K562 (cell line): ENCODE measurements around the gene CCT7. TPM values are rescaled to one million over a fixed set of nuclear protein-coding genes. Genes with fewer than 3 reads are reported as not detected.

Source experiments
- ATAC-seq: fragments of 200-7000 bp; cut with Tn5 transposase; 3 replicates; pipeline ENCODE4 v1.9.1; 2020; ENCODE audit warnings: moderate library complexity
- BruUV-seq: library from RNA; stranded (reverse); fragments of 400-500 nt; replicated peaks from 2 replicates; lab custom pipeline; 2021; lab: Mats Ljungman, UMichigan
- CTCF ChIA-PET: fragments of 300-600 bp; formaldehyde crosslinking; extraction: SDS; loops from one replicate; lab custom pipeline; 2021; ENCODE audit warnings: low intra/inter-chr PET ratio; lab: Yijun Ruan, JAX
- POLR2A ChIA-PET: fragments of 300-600, 350-650 bp; sonication (Branson Sonifier 250); formaldehyde crosslinking; extraction: SDS; loops from one replicate; lab custom pipeline; 2021; ENCODE audit warnings: antibody characterized with exemption, inconsistent platforms; lab: Yijun Ruan, JAX
- DNase-seq, 4 experiments: peaks; one replicate each; pipeline versions ENCODE4 v3.0.0 to v3.0.0-alpha.2; 2011 to 2018; ENCODE audit warnings: low spot score in 3 of 4, mixed read lengths in 3 of 4; ENCODE audit errors: extremely low read depth in 1 of 4
- FAIRE-seq: peaks from 2 replicates; lab custom pipeline; 2011; peaks lifted over from hg19 to GRCh38; lab: Jason Lieb, UNC
- H2AFZ ChIP-seq: 2 replicates; pipeline ENCODE4 v1.6.0; 2011; ENCODE audit warnings: low read depth, low read length, control low read depth, inconsistent platforms
- H3K27ac ChIP-seq: fragments of 200-600 bp; 3 replicates; pipeline ENCODE4 v1.8.0; 2011; ENCODE audit warnings: low read depth, mild to moderate bottlenecking, control low read depth, inconsistent platforms, low read length, moderate library complexity, mixed read lengths; ENCODE audit errors: extremely low read depth
- H3K27me3 ChIP-seq, 2 experiments: fragments of 300-600 bp in 1 of 2; 2 replicates in 1 of 2; 3 replicates in 1 of 2; pipeline versions ENCODE4 v1.6.0 to v1.8.0; 2011; ENCODE audit warnings: inconsistent platforms in 2 of 2, low read length in 2 of 2, mild to moderate bottlenecking in 1 of 2, mixed read lengths in 1 of 2, moderate library complexity in 1 of 2; ENCODE audit not compliant: control insufficient read depth in 2 of 2, insufficient read depth in 2 of 2
- H3K36me3 ChIP-seq: fragments of 300-600 bp; 3 replicates; pipeline ENCODE4 v1.8.0; 2011; ENCODE audit warnings: mild to moderate bottlenecking, low read length, inconsistent platforms; ENCODE audit not compliant: control insufficient read depth, insufficient read depth
- H3K4me1 ChIP-seq, 2 experiments: fragments of 200-600 bp in 1 of 2; replicated peaks in 1 of 2; 2 replicates in 1 of 2; 3 replicates in 1 of 2; pipeline versions ENCODE4 v1.5.1 to v1.8.0; 2011; ENCODE audit warnings: inconsistent platforms in 2 of 2, low read length in 2 of 2, mild to moderate bottlenecking in 1 of 2, mixed read lengths in 1 of 2, moderate library complexity in 1 of 2; ENCODE audit not compliant: control insufficient read depth in 2 of 2, insufficient read depth in 2 of 2
- H3K4me2 ChIP-seq: 2 replicates; pipeline ENCODE4 v1.6.1; 2011; ENCODE audit warnings: low read length, control low read depth, inconsistent platforms, mixed read lengths; ENCODE audit not compliant: insufficient read depth
- H3K4me3 ChIP-seq: fragments of 200-600 bp; sonication (generic), shearing (Covaris generic); 2 replicates; pipeline ENCODE4 v1.5.1; 2016; ENCODE audit warnings: control low read depth, inconsistent platforms
- H3K79me2 ChIP-seq: fragments of 200-600 bp; 3 replicates; pipeline ENCODE4 v1.8.0; 2011; ENCODE audit warnings: low read length, inconsistent platforms; ENCODE audit not compliant: control insufficient read depth, insufficient read depth
- H3K9ac ChIP-seq, 2 experiments: 2 replicates each; pipeline versions ENCODE4 v1.6.0 to v1.6.1; 2011; ENCODE audit warnings: low read depth in 2 of 2, low read length in 2 of 2, control low read depth in 1 of 2, inconsistent platforms in 1 of 2, mild to moderate bottlenecking in 1 of 2, mixed read lengths in 1 of 2; ENCODE audit not compliant: insufficient read depth in 1 of 2
- H3K9me1 ChIP-seq: one replicate; pipeline ENCODE4 v1.6.0; 2011; ENCODE audit warnings: inconsistent platforms, mild to moderate bottlenecking, low read length, moderate library complexity; ENCODE audit not compliant: control insufficient read depth, insufficient read depth
- H3K9me3 ChIP-seq: replicated peaks from 2 replicates; pipeline ENCODE4 v1.5.1; 2011; ENCODE audit warnings: low read depth, low read length, inconsistent platforms; ENCODE audit not compliant: control insufficient read depth, insufficient read depth
- H4K20me1 ChIP-seq: replicated peaks from 2 replicates; pipeline ENCODE4 v1.6.1; 2011; ENCODE audit warnings: low read length, inconsistent platforms, mixed read lengths; ENCODE audit not compliant: control insufficient read depth, insufficient read depth
- CAMTA2 ChIP-seq: fragments of 250-450 bp; sonication (Bioruptor Pico); conservative IDR thresholded peaks from 2 replicates; pipeline ENCODE4 v1.5.1; 2022
- FOXK1 ChIP-seq: sonication (generic); formaldehyde crosslinking; IDR thresholded peaks from 2 replicates; pipeline ENCODE4 v1.8.0; 2022; ENCODE audit warnings: missing genetic modification reagents, mild to moderate bottlenecking, borderline replicate concordance
- GTF2E2 ChIP-seq: fragments of 200-800 bp; sonication (Bioruptor generic); IDR thresholded peaks from 2 replicates; pipeline ENCODE4 v1.6.1; 2016; ENCODE audit warnings: missing genetic modification characterization, missing compliant biosample characterization
- NFIX ChIP-seq: fragments of 250-450 bp; sonication (Bioruptor Pico); IDR thresholded peaks from 2 replicates; pipeline ENCODE4 v1.4.0; 2020; ENCODE audit warnings: low read depth, mild to moderate bottlenecking, moderate library complexity
- POLR2G ChIP-seq: fragments of 200-400 bp; formaldehyde crosslinking; IDR thresholded peaks from 2 replicates; pipeline ENCODE4 v1.6.1; 2017; ENCODE audit warnings: low read depth, mild to moderate bottlenecking, antibody characterized with exemption, low read length, moderate library complexity
- POLR3A ChIP-seq: IDR thresholded peaks from 2 replicates; pipeline ENCODE4 v1.6.1; 2011; ENCODE audit warnings: borderline replicate concordance, mild to moderate bottlenecking, moderate library complexity; ENCODE audit not compliant: insufficient read length, insufficient read depth; ENCODE audit errors: extremely low read depth
- PTTG1 ChIP-seq: fragments of 450-650 bp; IDR thresholded peaks from 2 replicates; pipeline ENCODE4 v1.6.1; 2016; ENCODE audit warnings: low read depth, mild to moderate bottlenecking, missing genetic modification characterization, missing compliant biosample characterization
- SAFB2 ChIP-seq: fragments of 200-400 bp; formaldehyde crosslinking; IDR thresholded peaks from 2 replicates; pipeline ENCODE4 v1.6.1; 2018; ENCODE audit warnings: borderline replicate concordance, low read length, low read depth, moderate library complexity; ENCODE audit not compliant: severe bottlenecking
- SNRNP70 ChIP-seq: fragments of 200-400 bp; formaldehyde crosslinking; optimal IDR thresholded peaks from 2 replicates; pipeline ENCODE3; 2017; ENCODE audit warnings: low read depth, low read length
- ZFP1 ChIP-seq: fragments of 450-650 bp; formaldehyde crosslinking; IDR thresholded peaks from 2 replicates; pipeline ENCODE4 v1.4.0; 2020; ENCODE audit warnings: mild to moderate bottlenecking, mixed read lengths
- ZNF717 ChIP-seq: fragments of 250-450 bp; sonication (Bioruptor Pico); IDR thresholded peaks from 2 replicates; pipeline ENCODE4 v1.5.0; 2021
- ZSCAN29 ChIP-seq: fragments of 450-650 bp; IDR thresholded peaks from 2 replicates; pipeline ENCODE4 v1.6.1; 2017
- WGBS: fragments of 100-300 bp; shearing (Covaris generic); methylation state at CpG from one replicate; pipeline ENCODE4 v1.1.6; 2016; ENCODE audit warnings: low coverage, mixed read lengths; ENCODE audit not compliant: insufficient coverage; ENCODE audit errors: missing lambda C conversion rate; 5-methylcytosine and 5-hydroxymethylcytosine counted together
- in situ Hi-C: fragments of 300-500 bp; cut with MboI; formaldehyde crosslinking; loops from 4 replicates; pipeline ENCODE4 v1.15.0; 2018; ENCODE audit warnings: inconsistent platforms, mixed read lengths
- intact Hi-C: fragments of 100-400 bp; cut with micrococcal nuclease; formaldehyde crosslinking; loops from 2 replicates; pipeline ENCODE4 v1.14.2; 2022
- polyA plus RNA-seq, 8 experiments: library from polyadenylated mRNA; depleted of rRNA in 4 of 8; stranded (reverse) in 5 of 8; unstranded in 3 of 8; fragments of >200 nt; fragmentation: Nextera tagmentation in 2 of 8; fragmentation: Illumina TruSeq in 1 of 8; extraction: Ambion mirVana in 2 of 8; extraction: Trizol in 1 of 8; gene quantifications; 2 replicates each; pipeline versions ENCODE4 v1.2.1 to v1.2.3, GENCODE V29; 2011 to 2014; ENCODE audit warnings: inconsistent platforms in 1 of 8, missing spikeins in 1 of 8
- total RNA-seq, 7 experiments: library from RNA; depleted of rRNA in 6 of 7; stranded (reverse); fragments of >200 nt in 6 of 7; fragmentation: Illumina TruSeq in 2 of 7; extraction: Trizol in 2 of 7; gene quantifications; 2 replicates each; pipeline versions ENCODE4 v1.2.1 to v1.2.3, GENCODE V29; 2011 to 2021; ENCODE audit warnings: low replicate concordance in 1 of 7
- TF ChIP-seq, protein P1 (sequence below): fragments of 450-650 bp; IDR thresholded peaks from 2 replicates; pipeline ENCODE4 v1.6.1; 2017; ENCODE audit warnings: mild to moderate bottlenecking, moderate library complexity
- TF ChIP-seq, protein P2 (sequence below): sonication (generic); formaldehyde crosslinking; IDR thresholded peaks from 2 replicates; pipeline ENCODE4 v1.9.0; 2022; ENCODE audit warnings: mild to moderate bottlenecking, missing genetic modification reagents
- TF ChIP-seq, protein P3 (sequence below): sonication (generic); formaldehyde crosslinking; IDR thresholded peaks from 2 replicates; pipeline ENCODE4 v1.8.1; 2023; ENCODE audit warnings: mild to moderate bottlenecking, missing genetic modification reagents, moderate library complexity
- TF ChIP-seq, protein P4 (sequence below): sonication (generic); formaldehyde crosslinking; IDR thresholded peaks from 2 replicates; pipeline ENCODE4 v1.8.1; 2022; ENCODE audit warnings: missing genetic modification reagents

CCT7 gene
- total and polyA plus RNA-seq, 9 of the 15 experiments (the other 6 are each of a cell fraction or from before 2014, with no cell fraction given): 326 to 856 (median 638) TPM

DNA sequence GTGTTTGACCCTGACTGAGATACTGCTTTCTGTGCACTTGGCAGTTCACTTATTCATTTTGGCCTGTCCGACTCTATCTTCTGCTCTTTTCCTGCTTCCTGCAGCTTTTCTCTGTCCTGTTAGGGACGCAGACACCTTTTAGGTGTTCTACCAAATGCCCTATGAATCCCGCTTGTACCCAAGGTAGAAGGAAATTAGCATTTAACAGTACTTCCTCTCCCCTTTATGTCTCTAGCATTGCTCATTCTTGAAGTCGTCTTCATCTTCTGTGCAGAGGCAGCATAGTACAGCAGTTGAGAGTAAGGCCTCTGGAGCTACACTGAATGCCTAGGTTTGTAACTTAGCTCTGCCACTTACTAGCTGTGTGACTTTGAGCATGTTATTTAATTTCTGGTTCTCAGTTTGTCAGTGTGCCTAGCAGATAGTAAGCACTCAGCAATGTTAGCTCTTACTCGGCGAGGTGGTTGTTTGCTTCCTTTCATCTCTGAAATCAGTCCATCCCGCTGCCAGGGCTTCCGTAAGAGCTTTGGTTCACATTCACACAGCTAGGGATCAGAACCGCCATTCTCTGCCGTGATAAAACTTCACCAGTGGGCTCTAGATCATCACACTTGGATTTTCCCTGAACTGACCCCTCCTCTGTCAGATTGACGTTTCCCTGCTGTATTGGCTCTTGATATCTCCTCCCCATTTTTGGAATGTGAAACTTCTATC lies 1.4 kb downstream of the CCT7 start (continued):
- no peak for TF ChIP-seq POLR3A

DNA sequence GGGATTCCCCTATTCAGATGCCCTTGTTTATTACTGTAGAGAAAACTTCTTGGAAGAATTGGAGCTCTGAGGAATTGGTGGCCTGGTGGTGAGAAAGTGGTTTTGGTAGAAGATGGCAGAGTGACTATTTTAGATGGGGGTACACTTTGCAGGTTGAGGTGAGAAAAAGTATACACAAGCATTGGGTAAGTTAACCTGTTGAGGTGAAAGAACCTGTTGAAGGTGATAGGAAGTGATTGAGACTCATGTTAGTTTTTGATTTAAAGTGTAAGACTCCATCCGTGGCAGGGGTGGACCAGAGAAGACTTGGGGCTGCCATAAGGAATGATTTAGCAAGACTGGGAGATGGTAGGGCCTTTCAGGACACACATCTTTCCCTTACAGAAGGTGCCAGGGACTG lies 3.1 kb downstream of the CCT7 start:
- Histone ChIP-seq H2AFZ (no peak overlapping the region), H3K27me3 (no peaks in the 10 kb centered on the region), H3K9me1 (peaks cover 11% of the 10 kb centered on the region), H3K79me2 (peaks cover 86% of the 10 kb centered on the region), H3K27ac (no peak overlapping the region), H3K4me1 (peaks cover 15 to 16% of the 10 kb centered on the region in 2 experiments; a peak in 3 of 5 replicates), H3K36me3 (peaks cover 68% of the 10 kb centered on the region), H3K4me2 (no peak overlapping the region), H3K9ac (no peak overlapping the region), H4K20me1 (peaks cover 45% of the 10 kb centered on the region), H3K4me3 (no peak overlapping the region), H3K9me3 (no peaks in the 10 kb centered on the region)
- ATAC-seq (no peak), FAIRE-seq (no peak), DNase-seq (no peak)
- POLR2A ChIA-PET: interaction anchor here (0.6 to 6.3 kb wide), 7 partner anchors 8 to 580 kb away, joined by 3 to 43 read pairs (median 5); no protein-coding TSS in a partner anchor
- no TSS peak for BruUV-seq
- CTCF ChIA-PET: no interaction called here
- intact Hi-C loops (no loop called here), in situ Hi-C loops (no loop called here)
- WGBS: 53% methylated on average over 1 of the region's 1 CpG
- TF ChIP-seq, protein P1, sequence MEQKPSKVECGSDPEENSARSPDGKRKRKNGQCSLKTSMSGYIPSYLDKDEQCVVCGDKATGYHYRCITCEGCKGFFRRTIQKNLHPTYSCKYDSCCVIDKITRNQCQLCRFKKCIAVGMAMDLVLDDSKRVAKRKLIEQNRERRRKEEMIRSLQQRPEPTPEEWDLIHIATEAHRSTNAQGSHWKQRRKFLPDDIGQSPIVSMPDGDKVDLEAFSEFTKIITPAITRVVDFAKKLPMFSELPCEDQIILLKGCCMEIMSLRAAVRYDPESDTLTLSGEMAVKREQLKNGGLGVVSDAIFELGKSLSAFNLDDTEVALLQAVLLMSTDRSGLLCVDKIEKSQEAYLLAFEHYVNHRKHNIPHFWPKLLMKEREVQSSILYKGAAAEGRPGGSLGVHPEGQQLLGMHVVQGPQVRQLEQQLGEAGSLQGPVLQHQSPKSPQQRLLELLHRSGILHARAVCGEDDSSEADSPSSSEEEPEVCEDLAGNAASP: no peak
- TF ChIP-seq, protein P2, sequence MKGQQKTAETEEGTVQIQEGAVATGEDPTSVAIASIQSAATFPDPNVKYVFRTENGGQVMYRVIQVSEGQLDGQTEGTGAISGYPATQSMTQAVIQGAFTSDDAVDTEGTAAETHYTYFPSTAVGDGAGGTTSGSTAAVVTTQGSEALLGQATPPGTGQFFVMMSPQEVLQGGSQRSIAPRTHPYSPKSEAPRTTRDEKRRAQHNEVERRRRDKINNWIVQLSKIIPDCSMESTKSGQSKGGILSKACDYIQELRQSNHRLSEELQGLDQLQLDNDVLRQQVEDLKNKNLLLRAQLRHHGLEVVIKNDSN (CRISPR knock-in tag): no peak
- TF ChIP-seq ZNF717 (CRISPR knock-in tag): no peak
- TF ChIP-seq ZSCAN29: no peak
- TF ChIP-seq, protein P3, sequence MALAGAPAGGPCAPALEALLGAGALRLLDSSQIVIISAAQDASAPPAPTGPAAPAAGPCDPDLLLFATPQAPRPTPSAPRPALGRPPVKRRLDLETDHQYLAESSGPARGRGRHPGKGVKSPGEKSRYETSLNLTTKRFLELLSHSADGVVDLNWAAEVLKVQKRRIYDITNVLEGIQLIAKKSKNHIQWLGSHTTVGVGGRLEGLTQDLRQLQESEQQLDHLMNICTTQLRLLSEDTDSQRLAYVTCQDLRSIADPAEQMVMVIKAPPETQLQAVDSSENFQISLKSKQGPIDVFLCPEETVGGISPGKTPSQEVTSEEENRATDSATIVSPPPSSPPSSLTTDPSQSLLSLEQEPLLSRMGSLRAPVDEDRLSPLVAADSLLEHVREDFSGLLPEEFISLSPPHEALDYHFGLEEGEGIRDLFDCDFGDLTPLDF (CRISPR knock-in tag): no peak
- no peak for TF ChIP-seq ZFP1 (CRISPR knock-in tag)
- TF ChIP-seq SNRNP70: no peak
- no peak for TF ChIP-seq SAFB2
- TF ChIP-seq NFIX: no peak
- TF ChIP-seq CAMTA2: no peak
- TF ChIP-seq, protein P4, sequence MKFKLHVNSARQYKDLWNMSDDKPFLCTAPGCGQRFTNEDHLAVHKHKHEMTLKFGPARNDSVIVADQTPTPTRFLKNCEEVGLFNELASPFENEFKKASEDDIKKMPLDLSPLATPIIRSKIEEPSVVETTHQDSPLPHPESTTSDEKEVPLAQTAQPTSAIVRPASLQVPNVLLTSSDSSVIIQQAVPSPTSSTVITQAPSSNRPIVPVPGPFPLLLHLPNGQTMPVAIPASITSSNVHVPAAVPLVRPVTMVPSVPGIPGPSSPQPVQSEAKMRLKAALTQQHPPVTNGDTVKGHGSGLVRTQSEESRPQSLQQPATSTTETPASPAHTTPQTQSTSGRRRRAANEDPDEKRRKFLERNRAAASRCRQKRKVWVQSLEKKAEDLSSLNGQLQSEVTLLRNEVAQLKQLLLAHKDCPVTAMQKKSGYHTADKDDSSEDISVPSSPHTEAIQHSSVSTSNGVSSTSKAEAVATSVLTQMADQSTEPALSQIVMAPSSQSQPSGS: no peak
- no peak for TF ChIP-seq PTTG1
- no peak for TF ChIP-seq POLR2G
- no peak for TF ChIP-seq GTF2E2 (tag)
- TF ChIP-seq FOXK1 (CRISPR knock-in tag): no peak
